Activated T-cell treated with anti-CD3 and anti-CD28 coated beads, Interleukin-2, amount 50 U/mL, for 4 hours (primary cell): Measurements from ENCODE around the gene LRRC10B. TPM values are rescaled to one million over a fixed set of nuclear protein-coding genes. Genes with fewer than 3 reads are reported as not detected.

Experiments
- ATAC-seq, 2 donors: fragments of 200-7000 bp; cut with Tn5 transposase; one replicate each; pipeline ENCODE4 v1.10.0; 2021
- DNase-seq: peaks from one replicate; pipeline ENCODE4 v3.0.0-alpha.2; 2020
- H3K27me3 Mint-ChIP-seq: one replicate; pipeline ENCODE4 v1.8.0; 2021; ENCODE audit warnings: low read depth, mixed read lengths
- H3K36me3 Mint-ChIP-seq: one replicate; pipeline ENCODE4 v1.8.0; 2022; ENCODE audit warnings: mixed read lengths; ENCODE audit not compliant: insufficient read depth
- H3K4me1 Mint-ChIP-seq: one replicate; pipeline ENCODE4 v1.8.0; 2021; ENCODE audit warnings: low read depth, mixed read lengths
- H3K4me3 Mint-ChIP-seq: one replicate; pipeline ENCODE4 v1.8.0; 2021; ENCODE audit warnings: mild to moderate bottlenecking, moderate library complexity, mixed read lengths
- H3K9me3 Mint-ChIP-seq: one replicate; pipeline ENCODE4 v1.8.0; 2021; ENCODE audit warnings: mixed read lengths
- total RNA-seq, 3 donors: library from RNA; stranded (reverse); gene quantifications; one replicate each; pipeline ENCODE4 v1.2.1, GENCODE V29; 2021

Gene LRRC10B
- total RNA-seq, 3 donors from 2014 or later = not detected

DNA sequence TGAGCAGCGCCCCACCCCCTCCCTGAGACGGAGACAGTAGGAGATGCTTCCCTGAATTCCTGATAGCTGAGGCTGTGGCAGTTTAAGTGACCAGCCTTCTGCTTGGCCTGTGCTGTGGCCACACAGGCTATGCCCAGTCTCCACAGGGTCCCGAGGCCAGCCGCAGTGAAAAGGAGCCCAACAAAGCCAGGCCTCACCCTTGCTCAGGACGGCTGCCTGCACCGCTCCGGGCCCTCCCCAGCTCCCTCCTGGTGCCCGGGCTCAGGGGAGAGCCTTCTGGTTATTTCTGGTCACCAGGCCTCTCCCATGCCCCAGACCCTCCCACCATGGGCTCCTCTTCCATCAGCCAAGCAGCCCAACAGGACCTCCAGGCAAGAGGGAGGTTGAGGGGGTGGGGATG, 28.8 kb downstream of the LRRC10B start:
- Mint-ChIP-seq H3K4me1 (no peaks in the 10 kb centered on the region), H3K9me3 (no peaks in the 10 kb centered on the region), H3K36me3 (no peaks in the 10 kb centered on the region), H3K4me3 (no peak overlapping the region), H3K27me3 (peaks cover 29% of the 10 kb centered on the region)
- ATAC-seq (no peak), DNase-seq (no peak)

DNA sequence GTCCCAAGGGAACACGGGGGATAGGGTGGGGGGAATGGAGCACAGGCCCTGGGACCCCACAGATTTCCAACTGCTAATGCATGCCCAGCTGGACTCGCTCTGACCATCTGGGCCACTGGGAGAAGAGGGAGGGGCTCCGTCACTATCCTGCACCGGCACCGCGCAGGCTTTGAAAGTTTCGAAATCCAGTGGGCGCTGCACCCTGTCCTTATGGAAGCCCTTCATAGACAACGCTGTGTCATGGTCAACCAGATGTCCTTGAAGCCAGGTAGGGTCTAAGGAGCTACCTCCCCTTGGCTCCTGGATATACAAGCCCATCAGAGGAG, 30.1 kb downstream of the LRRC10B start:
- no peak for ATAC-seq
- no peaks in the 10 kb centered on the region for H3K4me1 Mint-ChIP-seq
- no peak for DNase-seq

DNA sequence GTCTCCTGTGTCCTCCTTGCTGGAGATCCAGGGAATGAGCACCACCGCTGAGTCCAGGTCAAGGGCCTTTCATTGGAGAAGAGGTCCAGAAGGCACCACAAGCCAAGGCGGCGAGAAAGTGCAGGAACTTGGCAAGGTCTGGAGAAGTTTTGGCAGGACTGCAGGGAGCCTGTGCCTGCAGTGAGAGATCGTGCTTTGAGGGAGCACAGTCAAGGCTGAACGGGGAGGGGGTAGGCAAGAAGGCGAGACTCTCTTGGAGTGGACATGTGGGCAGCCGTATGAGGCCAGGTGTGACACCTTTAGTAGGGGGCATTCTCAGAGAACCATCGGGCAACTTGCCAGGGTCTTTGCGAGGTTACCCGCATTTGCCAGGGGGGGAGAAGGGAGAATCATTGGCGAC, 30.5 kb downstream of the LRRC10B start:
- H3K27me3 Mint-ChIP-seq = peaks cover 24% of the 10 kb centered on the region
- DNase-seq (no peak), ATAC-seq (no peak)
- no peaks in the 10 kb centered on the region for H3K9me3 Mint-ChIP-seq
- no peaks in the 10 kb centered on the region for H3K36me3 Mint-ChIP-seq
- no peaks in the 10 kb centered on the region for H3K4me1 Mint-ChIP-seq
- no peak overlapping the region for H3K4me3 Mint-ChIP-seq

More for the DNA sequence above, 30.1 kb downstream of the LRRC10B start:
- Mint-ChIP-seq H3K9me3 (no peaks in the 10 kb centered on the region), H3K4me3 (no peak overlapping the region), H3K27me3 (peaks cover 27% of the 10 kb centered on the region), H3K36me3 (no peaks in the 10 kb centered on the region)

DNA sequence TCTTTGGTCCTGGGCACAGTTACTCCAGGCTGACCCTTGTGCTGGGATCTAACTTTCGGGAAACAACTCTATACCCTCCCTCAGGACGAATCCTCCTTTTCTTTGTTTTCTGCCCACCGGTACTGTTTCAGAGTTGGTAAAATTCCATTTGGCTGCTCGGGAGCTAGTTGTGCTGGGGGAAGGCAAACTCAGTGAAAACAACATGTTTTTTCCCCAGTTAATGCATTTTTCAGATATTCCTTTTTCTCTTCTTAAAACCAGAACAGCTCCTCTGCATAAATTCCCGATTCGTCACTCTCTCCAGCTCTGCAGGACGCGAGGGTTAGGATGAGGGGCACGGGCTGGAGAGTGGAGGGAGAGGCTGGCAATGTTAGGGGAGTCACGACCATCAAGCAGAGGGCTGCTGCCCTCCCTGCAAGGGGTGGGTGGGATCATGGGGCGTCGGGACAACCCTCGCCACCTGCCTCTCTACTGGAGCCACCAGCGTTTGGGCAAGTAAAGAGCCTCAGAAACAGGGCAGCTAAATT, 31.3 kb downstream of the LRRC10B start:
- no peaks in the 10 kb centered on the region for H3K4me1 Mint-ChIP-seq
- DNase-seq (no peak), ATAC-seq (no peak)
- H3K36me3 Mint-ChIP-seq = no peaks in the 10 kb centered on the region
- H3K27me3 Mint-ChIP-seq = peaks cover 24% of the 10 kb centered on the region
- no peaks in the 10 kb centered on the region for H3K9me3 Mint-ChIP-seq
- no peak overlapping the region for H3K4me3 Mint-ChIP-seq

DNA sequence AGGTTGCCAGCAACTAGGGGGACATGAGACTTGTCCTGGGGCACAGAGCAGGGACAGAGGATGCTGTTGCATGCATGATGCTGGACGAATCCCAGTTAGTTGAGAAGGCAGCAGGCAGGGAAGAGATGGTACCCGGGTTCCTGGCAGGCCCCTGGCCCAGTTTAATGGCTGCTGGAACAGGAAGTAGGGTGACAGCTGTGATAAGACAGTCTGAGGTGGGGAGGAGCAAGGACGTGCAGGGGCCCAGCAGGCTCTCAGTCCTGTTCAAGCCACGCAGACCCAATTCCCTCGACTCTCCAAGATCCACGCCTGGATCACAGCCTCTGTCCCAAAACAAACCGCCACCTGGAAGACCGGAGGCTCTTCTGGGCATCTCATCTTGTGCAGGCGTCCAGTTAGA, 32.0 kb downstream of the LRRC10B start:
- H3K4me3 Mint-ChIP-seq = no peak overlapping the region
- H3K27me3 Mint-ChIP-seq = peaks cover 26% of the 10 kb centered on the region
- no peaks in the 10 kb centered on the region for H3K4me1 Mint-ChIP-seq
- H3K36me3 Mint-ChIP-seq = no peaks in the 10 kb centered on the region
- ATAC-seq (no peak), DNase-seq (no peak)
- no peaks in the 10 kb centered on the region for H3K9me3 Mint-ChIP-seq

DNA sequence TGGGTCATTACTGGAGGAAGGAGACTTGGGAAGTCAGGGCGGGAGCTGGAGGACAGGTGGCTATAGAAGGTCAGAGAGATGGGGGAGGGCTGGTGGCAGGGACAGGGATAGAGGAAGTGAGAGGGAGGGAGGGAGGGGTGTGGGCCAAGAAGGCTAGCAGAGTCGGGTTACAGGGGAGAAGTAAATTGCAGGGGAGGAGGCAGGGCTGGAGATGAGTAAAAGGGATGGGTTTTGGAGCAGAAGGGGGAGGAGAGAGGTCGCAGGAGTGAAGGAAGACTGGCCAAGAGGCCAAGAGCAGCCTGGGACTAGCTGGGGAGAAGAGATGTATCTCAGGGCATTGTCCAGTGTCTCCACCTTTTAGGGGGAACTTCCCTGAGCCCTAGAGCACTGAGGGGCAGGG, 33.0 kb downstream of the LRRC10B start:
- DNase-seq (no peak), ATAC-seq (no peak)
- Mint-ChIP-seq H3K36me3 (no peaks in the 10 kb centered on the region), H3K4me1 (no peaks in the 10 kb centered on the region), H3K4me3 (no peak overlapping the region), H3K27me3 (peaks cover 24% of the 10 kb centered on the region), H3K9me3 (no peaks in the 10 kb centered on the region)

DNA sequence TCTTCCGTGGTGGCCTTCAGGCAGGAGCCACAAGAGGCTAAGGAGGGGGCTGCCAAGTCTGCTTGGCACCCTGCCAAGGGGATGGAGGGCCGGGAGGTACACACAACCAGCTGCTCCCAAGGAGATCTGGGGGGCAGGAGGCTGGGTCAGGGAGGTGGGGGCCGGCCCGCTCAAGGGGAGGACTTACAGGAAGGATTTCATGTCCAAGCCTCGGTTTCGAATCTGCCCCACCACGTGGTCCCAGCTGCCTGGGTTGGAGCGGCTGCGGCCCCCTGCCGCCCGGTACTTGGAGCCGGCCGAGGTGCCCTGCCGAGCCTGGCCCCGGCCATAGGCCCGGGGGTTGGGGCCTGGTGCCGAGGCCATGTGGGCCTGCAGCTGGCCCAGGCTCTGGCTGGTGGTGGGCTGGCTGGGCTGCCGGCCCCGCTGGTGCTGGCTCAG, 33.5 kb downstream of the LRRC10B start:
- ATAC-seq = no peak
- Mint-ChIP-seq H3K27me3 (peaks cover 26% of the 10 kb centered on the region), H3K4me3 (no peak overlapping the region), H3K36me3 (no peaks in the 10 kb centered on the region), H3K9me3 (no peaks in the 10 kb centered on the region), H3K4me1 (no peaks in the 10 kb centered on the region)
- DNase-seq = no peak

DNA sequence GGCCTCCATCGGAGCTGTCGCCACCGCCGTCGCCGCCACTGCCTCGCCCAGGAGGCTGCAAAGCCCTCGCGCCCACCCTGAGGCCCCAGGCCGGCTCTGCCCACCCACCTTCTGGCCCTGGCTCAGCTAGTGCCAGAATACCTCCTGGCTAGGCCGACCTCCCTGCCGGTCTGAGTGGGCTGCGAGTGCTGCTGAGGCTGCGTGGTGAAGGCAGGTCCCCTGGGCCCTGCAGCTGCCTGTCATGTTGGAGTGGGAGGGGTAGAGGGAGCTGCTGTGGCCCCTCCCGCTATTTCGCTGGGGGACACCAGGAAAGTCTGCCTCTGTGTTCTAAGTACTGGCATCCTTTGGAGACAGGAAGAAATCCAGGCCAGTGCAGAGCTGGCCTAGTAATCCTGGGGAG, 34.2 kb downstream of the LRRC10B start:
- ATAC-seq (no peak), DNase-seq (no peak)
- Mint-ChIP-seq H3K4me1 (no peaks in the 10 kb centered on the region), H3K36me3 (no peaks in the 10 kb centered on the region), H3K4me3 (no peak overlapping the region), H3K9me3 (no peaks in the 10 kb centered on the region), H3K27me3 (peaks cover 29% of the 10 kb centered on the region)

DNA sequence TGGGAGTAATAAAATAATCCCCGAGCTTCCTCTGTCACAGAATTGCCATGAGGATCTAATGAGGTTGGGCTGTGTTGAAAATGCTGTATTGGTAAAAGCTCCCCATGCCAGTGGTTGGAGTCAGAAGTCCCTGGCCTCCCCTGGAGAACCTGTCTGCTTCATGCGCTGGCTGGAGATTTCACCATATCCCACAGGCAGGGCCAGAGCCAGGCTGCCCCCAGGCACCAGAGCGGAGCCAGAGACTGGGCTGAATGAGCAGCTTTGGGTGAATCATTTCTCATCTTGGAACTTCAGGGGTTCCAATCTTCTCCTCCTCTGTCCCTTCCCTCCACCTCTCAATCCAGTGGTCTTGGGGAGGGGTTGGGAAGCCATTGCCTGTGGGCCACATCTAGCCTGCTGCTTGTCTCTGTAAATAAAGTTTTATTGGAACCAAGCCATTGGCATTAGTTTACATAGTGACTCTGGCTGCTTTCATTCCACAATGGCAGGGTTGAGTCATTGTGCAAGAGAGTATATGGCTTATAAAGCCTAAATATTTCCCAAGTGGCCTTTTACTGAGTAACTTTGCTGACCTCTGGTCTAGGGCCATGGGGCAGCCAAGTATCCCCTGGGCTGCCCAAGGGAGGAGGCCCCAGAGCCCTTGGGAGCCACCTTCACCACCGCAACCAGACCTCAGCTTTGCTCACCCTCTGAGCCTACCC, 35.2 kb downstream of the LRRC10B start:
- Mint-ChIP-seq H3K4me3 (no peak overlapping the region), H3K27me3 (peaks cover 32% of the 10 kb centered on the region), H3K9me3 (no peaks in the 10 kb centered on the region), H3K36me3 (no peaks in the 10 kb centered on the region), H3K4me1 (no peaks in the 10 kb centered on the region)
- ATAC-seq (no peak), DNase-seq (no peak)

DNA sequence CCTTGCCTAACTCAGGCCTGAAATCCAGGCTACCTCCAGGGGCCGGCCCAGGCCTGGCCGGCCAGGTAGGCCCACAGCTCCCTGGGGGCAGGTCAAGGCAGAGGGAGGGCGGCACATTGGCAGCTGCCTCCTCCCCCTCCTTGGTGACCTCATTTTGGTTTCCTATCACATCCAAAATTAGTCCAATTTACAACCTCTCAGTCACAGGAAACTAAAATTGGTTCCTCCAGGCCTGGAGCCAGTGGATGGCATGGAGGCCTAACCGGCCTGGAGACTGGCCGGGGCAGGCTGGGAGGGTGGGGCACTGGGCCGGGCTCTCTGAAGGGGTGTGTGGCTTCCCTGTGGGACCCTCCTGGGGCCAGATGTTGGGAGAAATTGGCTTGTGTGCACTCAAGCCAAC, 35.9 kb downstream of the LRRC10B start:
- no peak overlapping the region for H3K4me3 Mint-ChIP-seq
- no peaks in the 10 kb centered on the region for H3K4me1 Mint-ChIP-seq
- peaks cover 31% of the 10 kb centered on the region for H3K27me3 Mint-ChIP-seq
- H3K36me3 Mint-ChIP-seq = no peaks in the 10 kb centered on the region
- ATAC-seq (no peak), DNase-seq (no peak)
- H3K9me3 Mint-ChIP-seq = no peaks in the 10 kb centered on the region

DNA sequence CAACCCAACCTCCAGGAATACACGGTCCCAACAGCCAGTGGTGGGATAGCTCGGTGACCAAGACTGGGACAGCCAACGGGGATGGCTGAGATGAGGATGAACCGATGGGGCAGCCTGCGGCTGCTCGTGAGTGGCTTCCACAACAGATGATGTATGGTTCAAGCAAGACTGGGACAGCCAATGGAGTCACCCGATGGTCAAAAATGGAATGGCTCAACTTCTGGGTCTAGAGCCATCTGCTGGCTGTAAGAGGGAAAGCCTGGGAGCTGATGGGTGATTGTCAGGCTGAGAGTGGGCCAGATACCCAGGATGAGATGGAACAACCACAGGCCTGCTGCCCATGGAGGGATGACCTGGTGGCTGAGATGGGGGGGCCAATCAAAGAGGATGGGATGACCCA, 36.8 kb downstream of the LRRC10B start:
- Mint-ChIP-seq H3K4me3 (no peak overlapping the region), H3K27me3 (peaks cover 28% of the 10 kb centered on the region), H3K4me1 (no peaks in the 10 kb centered on the region), H3K36me3 (no peaks in the 10 kb centered on the region), H3K9me3 (no peaks in the 10 kb centered on the region)
- DNase-seq (no peak), ATAC-seq (no peak)

DNA sequence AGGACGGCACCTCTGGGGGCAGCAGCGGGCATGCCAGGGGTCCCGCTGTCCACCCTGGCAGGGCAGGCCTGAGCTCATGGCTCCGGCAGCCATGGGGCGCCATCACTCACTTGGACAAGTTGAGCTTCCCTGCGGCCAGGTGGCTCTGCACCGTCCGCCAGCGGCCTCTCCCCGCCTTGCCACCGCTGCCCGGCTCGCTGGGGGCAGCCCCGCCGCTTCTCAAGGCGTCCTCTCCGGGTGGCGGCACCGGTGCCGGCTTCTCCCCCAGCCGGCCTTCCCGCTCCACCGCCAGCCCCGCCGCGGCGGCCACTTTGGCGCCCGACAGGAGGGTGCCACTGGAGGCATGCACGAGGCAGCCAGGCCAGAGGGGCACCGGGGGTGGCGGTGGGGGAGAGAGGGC, 37.4 kb downstream of the LRRC10B start:
- Mint-ChIP-seq H3K27me3 (peaks cover 32% of the 10 kb centered on the region), H3K4me3 (no peak overlapping the region), H3K36me3 (no peaks in the 10 kb centered on the region), H3K4me1 (no peaks in the 10 kb centered on the region), H3K9me3 (no peaks in the 10 kb centered on the region)
- ATAC-seq = no peak
- no peak for DNase-seq

DNA sequence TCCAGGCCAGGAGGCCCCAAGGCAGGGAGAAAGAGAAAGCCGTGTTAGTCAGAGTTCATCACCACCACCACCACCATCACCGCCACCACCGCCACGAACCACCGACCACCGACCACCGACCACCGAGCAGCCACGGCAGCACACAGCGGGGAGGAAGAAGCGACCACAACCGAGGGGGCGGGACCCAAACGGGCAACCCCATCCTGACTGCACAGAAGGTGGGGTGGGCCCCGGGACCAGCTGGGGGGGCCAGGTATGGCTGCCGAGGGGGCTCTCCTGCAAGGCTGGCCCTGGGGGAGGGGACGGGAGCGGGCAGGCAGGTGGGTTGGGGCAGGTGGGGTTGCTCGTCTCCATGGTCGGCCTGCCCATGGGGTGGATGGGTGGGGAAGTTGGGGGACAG, 38.1 kb downstream of the LRRC10B start:
- Mint-ChIP-seq H3K9me3 (no peaks in the 10 kb centered on the region), H3K4me3 (no peak overlapping the region), H3K4me1 (no peaks in the 10 kb centered on the region), H3K27me3 (peaks cover 33% of the 10 kb centered on the region), H3K36me3 (no peaks in the 10 kb centered on the region)
- DNase-seq = no peak
- ATAC-seq = no peak

DNA sequence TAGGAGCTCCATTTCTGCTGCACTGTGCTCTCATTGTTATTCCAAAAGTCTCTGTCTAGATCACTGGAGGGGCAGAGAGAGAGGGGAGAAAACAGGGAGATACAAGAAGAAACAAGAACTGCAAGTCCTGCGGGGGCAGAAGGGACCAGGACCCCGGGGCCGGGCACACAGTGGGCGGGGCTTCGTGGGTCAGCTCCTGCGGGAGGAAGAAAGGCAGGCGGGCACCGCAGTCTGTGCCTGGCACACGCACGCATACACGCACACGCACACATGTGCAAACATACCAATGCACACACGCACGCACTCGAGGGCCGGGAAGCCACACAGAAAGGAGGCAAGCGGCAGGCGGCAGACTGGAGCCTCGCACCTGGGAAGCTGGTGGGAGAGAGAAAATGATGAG, 38.7 kb downstream of the LRRC10B start:
- no peaks in the 10 kb centered on the region for H3K9me3 Mint-ChIP-seq
- ATAC-seq (no peak), DNase-seq (no peak)
- H3K27me3 Mint-ChIP-seq = peaks cover 33% of the 10 kb centered on the region
- no peak overlapping the region for H3K4me3 Mint-ChIP-seq
- H3K36me3 Mint-ChIP-seq = no peaks in the 10 kb centered on the region
- H3K4me1 Mint-ChIP-seq = no peaks in the 10 kb centered on the region

DNA sequence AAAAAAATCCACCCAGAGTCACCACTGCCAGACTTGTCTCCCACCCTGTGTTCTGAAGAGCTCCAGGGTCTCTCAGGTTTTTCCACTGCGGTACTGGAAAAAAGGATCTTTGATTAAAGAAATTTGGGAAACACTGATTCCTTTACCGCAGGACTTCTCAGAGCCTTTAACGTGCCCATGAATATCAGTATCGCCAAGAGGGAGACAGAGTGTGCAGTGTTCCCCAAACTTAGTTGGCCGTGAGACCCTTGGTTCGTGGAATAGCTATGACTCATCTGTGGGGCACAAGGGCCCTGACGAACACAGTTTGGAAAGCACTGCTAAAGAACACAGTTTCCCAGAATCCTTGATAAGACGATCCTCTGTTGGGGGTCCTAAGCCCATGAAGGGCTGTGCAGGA, 40.6 kb downstream of the LRRC10B start:
- Mint-ChIP-seq H3K4me1 (peaks cover 5% of the 10 kb centered on the region), H3K27me3 (peaks cover 48% of the 10 kb centered on the region), H3K36me3 (no peaks in the 10 kb centered on the region), H3K4me3 (no peak overlapping the region), H3K9me3 (no peaks in the 10 kb centered on the region)
- DNase-seq (no peak), ATAC-seq (no peak)
